Heart left ventricle (tissue), 16 donors: ENCODE data around the gene SUPT6H. TPM values are rescaled to one million over a fixed set of nuclear protein-coding genes. Genes with fewer than 3 reads are reported as not detected.

Experiments
- ATAC-seq, 4 donors: fragments of 200-7000 bp; cut with Tn5 transposase; one replicate each; pipeline ENCODE4 v1.9.1; 2020 to 2022; ENCODE audit warnings: moderate library complexity in 4 of 4, mild to moderate bottlenecking in 3 of 4, moderate number of reproducible peaks in 1 of 4
- DNase-seq, 5 donors: peaks; one replicate each; pipeline ENCODE4 v3.0.0-alpha.2; 2020
- H3K27ac ChIP-seq, 12 donors: fragments of 200-600 bp; sonication (generic) in 4 of 12; one replicate each; pipeline versions ENCODE4 v1.5.0 to v1.8.0; 2016 to 2022; ENCODE audit warnings: mild to moderate bottlenecking in 2 of 12
- H3K27me3 ChIP-seq, 9 donors: fragments of 200-600 bp; sonication (generic) in 2 of 9; one replicate each; pipeline versions ENCODE4 v1.5.1 to v1.8.0; 2016 to 2022; ENCODE audit warnings: mild to moderate bottlenecking in 3 of 9
- H3K36me3 ChIP-seq, 9 donors: fragments of 200-600 bp; sonication (generic) in 2 of 9; one replicate each; pipeline versions ENCODE4 v1.5.0 to v1.8.0; 2018 to 2022; ENCODE audit warnings: mild to moderate bottlenecking in 2 of 9
- H3K4me1 ChIP-seq, 12 donors: fragments of 200-600 bp; sonication (generic) in 4 of 12; one replicate each; pipeline versions ENCODE4 v1.5.0 to v1.8.0; 2016 to 2022; ENCODE audit warnings: mild to moderate bottlenecking in 3 of 12
- H3K4me3 ChIP-seq, 12 donors: fragments of 200-600 bp; sonication (generic) in 4 of 12; one replicate each; pipeline versions ENCODE4 v1.5.0 to v1.8.0; 2017 to 2022; ENCODE audit warnings: mild to moderate bottlenecking in 9 of 12, moderate library complexity in 4 of 12
- H3K9me3 ChIP-seq, 12 donors: fragments of 200-600 bp; sonication (generic) in 4 of 12; one replicate each; pipeline versions ENCODE4 v1.5.0 to v1.8.0; 2016 to 2022; ENCODE audit warnings: mild to moderate bottlenecking in 1 of 12
- POLR2A ChIP-seq, 2 donors: fragments of 450-650 bp; IDR thresholded peaks; one replicate each; pipeline ENCODE4 v1.6.1; 2017; ENCODE audit warnings: antibody characterized with exemption in 2 of 2, mild to moderate bottlenecking in 2 of 2, moderate library complexity in 2 of 2
- WGBS, 4 donors: extraction: QIAGEN DNeasy Blood & Tissue Kit in 2 of 4; methylation state at CpG; one replicate each; pipeline versions ENCODE4 v1.1.5 to v1.1.7; 2013 to 2018; 5-methylcytosine and 5-hydroxymethylcytosine counted together
- intact Hi-C, 10 donors: fragments of 100-400 bp; cut with DNase I; formaldehyde crosslinking; loops; one replicate each; pipeline versions ENCODE4 v1.11.1 to v1.14.2; 2022
- polyA plus RNA-seq, 2 donors: library from polyadenylated mRNA; stranded (reverse); fragments of 200-250 nt; gene quantifications; one replicate each; pipeline ENCODE4 v1.2.3, GENCODE V29; 2013
- total RNA-seq, 9 donors: library from RNA; depleted of rRNA in 2 of 9; stranded (reverse); fragments of >200 nt in 2 of 9; fragmentation: NEBNext Ultra II Directional in 3 of 9; extraction: Animal tissue kit (Norgen Biotek cat#: 25700) in 3 of 9; gene quantifications; one replicate each; pipeline versions ENCODE4 v1.1.0 to v1.2.4, GENCODE V29; 2016 to 2023
- TF ChIP-seq, protein P1 (sequence below), 12 donors: fragments of 200-600 bp; sonication (generic) in 4 of 12; IDR thresholded peaks; one replicate each; pipeline versions ENCODE4 v1.5.0 to v1.8.0; 2018 to 2022; ENCODE audit warnings: antibody characterized with exemption in 12 of 12, mild to moderate bottlenecking in 5 of 12
- donor health status: ischemic (EF 13 %, LVEDD 7.1; RV severe dilation, severe dysfunction).
- donor health status: healthy with polysubstance abuse.
- donor health status: DM: no; HTN: yes; CAD: no.
- donor health status: DM: no; HTN: no; CAD: no.
- donor health status: ischemic (EF 25% LVEDD 6.9; RV normal size, moderate dysfunction).
- donor health status: ischemic (EF 25% LVEDD 5.7; RV mildly dilated, moderate dysfunction).
- donor health status: healthy.
- donor health status: DM: yes; HTN: yes; CAD: no.
- donor health status: ischemic (EF 35%, LVEDD 5.7; RV mildly dilated, moderate dysfunction).
- donor health status: nonischemic (EF 11% LVEDD 7.7; RV severe dilation, severe dysfunction).
- donor health status: DM: yes; HTN: yes; CAD: no.
- donor health status: PGD.
- donor health status: ischemic (EF 29% LVEDD 5.4; RV normal size, mild dysfunction).
- donor health status: nonischemic (EF 23%, LVEDD 6.1; RV moderate dilation, normal function).

Gene SUPT6H
- total and polyA plus RNA-seq, 11 donors = 31.7 to 91.6 (median 43.5) TPM

DNA sequence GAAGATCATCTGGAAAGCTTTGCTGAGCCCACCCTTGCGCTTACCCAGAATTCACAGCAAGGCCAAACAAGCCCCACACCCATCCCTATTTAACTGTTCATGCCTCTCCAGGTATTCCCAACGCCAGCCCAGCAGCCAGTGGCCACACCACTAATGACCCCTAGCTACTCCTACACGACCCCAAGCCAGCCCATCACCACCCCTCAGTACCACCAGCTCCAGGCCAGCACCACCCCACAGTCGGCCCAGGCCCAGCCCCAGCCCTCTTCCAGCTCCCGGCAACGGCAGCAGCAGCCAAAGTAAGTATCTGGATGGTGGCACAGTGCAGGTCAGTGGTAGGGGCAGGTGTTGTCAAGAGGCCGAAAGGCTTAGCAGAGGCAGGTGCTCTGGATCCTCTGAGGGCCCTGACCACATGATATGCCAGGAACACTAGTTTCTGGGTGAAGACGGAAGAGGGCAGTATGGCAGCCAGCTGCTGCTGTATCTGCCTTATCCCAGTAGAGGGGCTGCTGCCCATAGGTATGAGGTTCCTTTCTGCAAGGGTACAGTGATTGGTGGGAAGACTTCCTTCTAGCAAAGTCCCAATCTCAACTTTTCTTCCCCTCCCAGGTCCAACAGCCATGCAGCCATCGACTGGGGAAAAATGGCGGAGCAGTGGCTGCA, 39.0 kb downstream of the SUPT6H start:
- H3K27ac ChIP-seq = no peak overlapping the region
- ATAC-seq = no peak
- TF ChIP-seq, protein P1, sequence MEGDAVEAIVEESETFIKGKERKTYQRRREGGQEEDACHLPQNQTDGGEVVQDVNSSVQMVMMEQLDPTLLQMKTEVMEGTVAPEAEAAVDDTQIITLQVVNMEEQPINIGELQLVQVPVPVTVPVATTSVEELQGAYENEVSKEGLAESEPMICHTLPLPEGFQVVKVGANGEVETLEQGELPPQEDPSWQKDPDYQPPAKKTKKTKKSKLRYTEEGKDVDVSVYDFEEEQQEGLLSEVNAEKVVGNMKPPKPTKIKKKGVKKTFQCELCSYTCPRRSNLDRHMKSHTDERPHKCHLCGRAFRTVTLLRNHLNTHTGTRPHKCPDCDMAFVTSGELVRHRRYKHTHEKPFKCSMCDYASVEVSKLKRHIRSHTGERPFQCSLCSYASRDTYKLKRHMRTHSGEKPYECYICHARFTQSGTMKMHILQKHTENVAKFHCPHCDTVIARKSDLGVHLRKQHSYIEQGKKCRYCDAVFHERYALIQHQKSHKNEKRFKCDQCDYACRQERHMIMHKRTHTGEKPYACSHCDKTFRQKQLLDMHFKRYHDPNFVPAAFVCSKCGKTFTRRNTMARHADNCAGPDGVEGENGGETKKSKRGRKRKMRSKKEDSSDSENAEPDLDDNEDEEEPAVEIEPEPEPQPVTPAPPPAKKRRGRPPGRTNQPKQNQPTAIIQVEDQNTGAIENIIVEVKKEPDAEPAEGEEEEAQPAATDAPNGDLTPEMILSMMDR (IDR thresholded peaks at IDR 0.05) = no peak
- TF ChIP-seq POLR2A (IDR thresholded peaks at IDR 0.05) = no peak

DNA sequence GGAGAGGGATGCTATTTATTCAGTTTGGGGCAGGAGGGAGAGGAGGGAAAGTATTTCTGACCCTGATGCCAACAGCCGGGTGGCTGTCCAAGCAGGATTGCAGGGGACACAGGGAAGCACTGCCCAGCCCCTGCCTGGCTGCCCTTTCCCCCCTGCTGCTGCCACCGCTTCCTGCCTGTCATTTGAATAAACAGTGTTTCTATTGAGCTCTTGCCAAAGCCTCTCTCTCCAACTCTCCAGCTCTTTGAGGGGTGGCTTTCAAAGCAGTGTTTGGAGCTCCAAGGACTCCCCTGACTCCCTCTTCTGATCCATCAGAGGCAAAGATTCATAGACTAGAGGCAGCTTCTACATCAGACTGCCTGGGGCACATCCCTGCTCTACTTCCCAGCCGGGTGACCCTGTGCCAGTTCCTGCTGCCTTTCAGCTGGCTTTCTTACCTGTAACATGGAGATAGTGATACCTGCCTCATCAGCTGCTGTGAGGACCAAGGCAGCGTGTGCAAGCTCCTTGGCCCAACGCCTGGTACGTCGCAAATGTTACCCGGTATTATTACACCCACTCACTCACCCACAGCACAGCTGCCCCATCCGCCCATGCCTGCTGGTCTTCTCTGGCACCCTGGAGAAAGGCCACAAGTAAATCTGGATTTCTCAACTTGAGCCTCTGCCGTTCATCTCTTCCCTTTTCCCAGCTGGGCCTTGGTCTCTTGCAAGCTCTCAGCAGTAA, 40.2 kb downstream of the SUPT6H start:
- peaks cover 2 to 77% (median 72%) of the 10 kb centered on the region in 9 donors for H3K36me3 ChIP-seq
- no peaks in the 10 kb centered on the region for H3K4me1 ChIP-seq
- no peaks in the 10 kb centered on the region for H3K27me3 ChIP-seq
- TF ChIP-seq, protein P1 (IDR thresholded peaks at IDR 0.05) = no peak
- TF ChIP-seq POLR2A (IDR thresholded peaks at IDR 0.05) = no peak
- H3K9me3 ChIP-seq = no peaks in the 10 kb centered on the region
- 77 to 83% (median 79%) methylated on average over 6 to 10 of the region's 10 CpGs for WGBS, 4 donors
- no peak overlapping the region for H3K27ac ChIP-seq
- DNase-seq (no peak), ATAC-seq (no peak)
- intact Hi-C loops = no loop called here
- H3K4me3 ChIP-seq = no peak overlapping the region

More for the DNA sequence above, 39.0 kb downstream of the SUPT6H start:
- Histone ChIP-seq H3K27me3 (no peaks in the 10 kb centered on the region), H3K9me3 (no peaks in the 10 kb centered on the region), H3K4me3 (no peak overlapping the region), H3K36me3 (peaks cover 2 to 90% (median 85%) of the 10 kb centered on the region in 9 donors), H3K4me1 (no peaks in the 10 kb centered on the region)
- 90 to 95% (median 93%) methylated on average over 9 to 10 of the region's 10 CpGs for WGBS, 4 donors
- no peak for DNase-seq
- intact Hi-C loops = no loop called here

DNA sequence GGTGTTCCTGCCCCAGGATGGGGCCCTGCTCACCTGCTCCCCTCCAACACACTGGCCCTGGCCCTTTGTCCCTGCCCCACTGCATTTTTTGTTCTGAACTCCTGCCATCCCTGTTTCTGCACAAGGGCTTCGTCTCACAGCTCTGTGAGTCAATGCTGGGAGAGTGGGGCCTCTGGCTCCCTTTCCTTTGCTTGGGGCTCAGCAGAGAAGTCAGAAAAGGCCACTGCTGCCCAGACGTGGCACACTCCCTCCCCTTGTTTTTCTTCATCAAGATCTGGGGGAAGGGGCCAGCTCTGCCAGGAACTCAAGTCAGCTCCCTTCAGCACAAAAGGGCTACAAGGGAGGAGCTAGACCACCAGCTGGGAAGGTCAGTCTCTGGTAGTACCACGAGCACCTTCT, 40.7 kb downstream of the SUPT6H start:
- DNase-seq (no peak), ATAC-seq (no peak)
- intact Hi-C loops = no loop called here
- TF ChIP-seq, protein P1 (IDR thresholded peaks at IDR 0.05) = no peak
- no peak for TF ChIP-seq POLR2A (IDR thresholded peaks at IDR 0.05)
- Histone ChIP-seq H3K27me3 (no peaks in the 10 kb centered on the region), H3K27ac (no peak overlapping the region), H3K36me3 (peaks cover 1 to 72% (median 67%) of the 10 kb centered on the region in 9 donors), H3K4me1 (no peaks in the 10 kb centered on the region), H3K4me3 (no peak overlapping the region), H3K9me3 (no peaks in the 10 kb centered on the region)
- 64 to 81% (median 80%) methylated on average over 2 to 3 of the region's 3 CpGs for WGBS, 4 donors

DNA sequence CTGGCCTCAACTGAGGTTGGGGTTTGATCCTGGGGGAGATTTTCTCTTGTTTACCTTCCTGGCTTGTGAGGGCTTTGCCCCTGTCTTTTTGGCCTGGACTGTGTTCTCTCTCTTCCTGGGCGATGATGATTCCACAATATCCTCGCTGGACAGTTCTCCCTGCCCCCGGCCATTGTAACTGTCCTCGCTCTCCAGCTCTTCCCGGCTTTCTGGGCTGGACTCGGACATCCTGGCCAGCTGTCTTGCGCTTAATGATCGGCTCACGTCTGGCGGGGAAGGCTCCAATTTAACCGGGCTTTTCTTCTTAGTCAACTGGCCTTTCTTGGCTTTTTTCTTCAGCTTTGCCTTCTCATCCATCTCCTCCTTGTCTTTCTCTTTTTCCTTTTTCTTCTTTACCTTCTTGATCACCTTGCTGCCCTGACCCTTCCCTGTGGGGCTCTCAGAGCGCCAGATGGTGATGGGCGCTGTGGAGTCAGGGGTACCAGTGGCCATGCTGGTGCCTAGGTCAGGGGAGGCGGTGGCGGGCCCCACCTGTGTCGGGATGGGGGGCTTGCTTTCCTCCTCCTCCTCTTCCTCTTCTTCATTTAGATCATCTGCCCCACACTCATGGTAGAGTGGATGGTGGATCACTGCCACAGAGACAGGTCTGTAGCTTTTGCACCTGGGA, 41.7 kb downstream of the SUPT6H start:
- WGBS, 4 donors = 75 to 82% (median 79%) methylated on average over 16 of the region's 16 CpGs
- Histone ChIP-seq H3K36me3 (peaks cover 0 to 62% (median 57%) of the 10 kb centered on the region in 9 donors), H3K4me3 (no peak overlapping the region), H3K27ac (no peak overlapping the region), H3K27me3 (no peaks in the 10 kb centered on the region), H3K9me3 (no peaks in the 10 kb centered on the region), H3K4me1 (no peaks in the 10 kb centered on the region)
- no peak for ATAC-seq
- intact Hi-C loops = no loop called here
- DNase-seq = no peak
- TF ChIP-seq, protein P1 (IDR thresholded peaks at IDR 0.05) = no peak
- no peak for TF ChIP-seq POLR2A (IDR thresholded peaks at IDR 0.05)
